ENCODE measurements around the gene SYS1. TPM values are rescaled to one million over a fixed set of nuclear protein-coding genes. Genes with fewer than 3 reads are reported as not detected.

The SYS1 gene
- total and polyA plus RNA-seq, 4 donors = 21.3 to 57.5 (median 35.2) TPM

- no peak for TF ChIP-seq CTCF (IDR thresholded peaks at IDR 0.05; ENCODE audit: control extremely low read depth, extremely low read depth)
- DNase-seq (peak; percentile 48 to 67 (median 50)), ATAC-seq (ENCODE audit: insufficient read depth, low FRiP score) (no peak)
- Histone ChIP-seq H3K9me3 (ENCODE audit: control insufficient read depth in 4 of 4, insufficient read depth in 3 of 4, low read length in 3 of 4) (no peaks in the 10 kb centered on the region), H3K36me3 (ENCODE audit: control insufficient read depth in 4 of 4, insufficient read depth in 4 of 4, low read length in 4 of 4) (peaks cover 0 to 6% (median 1%) of the 10 kb centered on the region in 4 donors), H3K27ac (ENCODE audit: low read depth in 1 of 2, low read length in 1 of 2) (peak overlapping the region; percentile 84 to 89), H3K4me1 (ENCODE audit: control insufficient read depth in 5 of 5, insufficient read depth in 5 of 5, low read length in 5 of 5) (peaks cover 3 to 43% (median 20%) of the 10 kb centered on the region in 5 donors), H3K9ac (ENCODE audit: insufficient read depth in 1 of 2, low read length in 2 of 2) (peak overlapping the region; percentile 43 to 49), H3K4me3 (no peak overlapping the region), H3K27me3 (ENCODE audit: control insufficient read depth in 3 of 3, insufficient read depth in 3 of 3, low read length in 2 of 3) (no peaks in the 10 kb centered on the region)
- 40 to 67% methylated on average over 16 of the region's 16 CpGs for WGBS, 2 donors
Observed at GRCh38 chr20:45341939-45342854, 20.8 kb upstream of the SYS1 start.

- no peak for TF ChIP-seq CTCF (IDR thresholded peaks at IDR 0.05; ENCODE audit: control extremely low read depth, extremely low read depth)
- DNase-seq (no peak), ATAC-seq (ENCODE audit: insufficient read depth, low FRiP score) (no peak)
- peak overlapping the region; percentile 84 to 89 for H3K27ac ChIP-seq (ENCODE audit: low read depth in 1 of 2, low read length in 1 of 2)
- WGBS, 2 donors = 63 to 79% methylated on average over 6 of the region's 6 CpGs
- peaks cover 3 to 43% (median 19%) of the 10 kb centered on the region in 5 donors for H3K4me1 ChIP-seq (ENCODE audit: control insufficient read depth in 5 of 5, insufficient read depth in 5 of 5, low read length in 5 of 5)
- no peaks in the 10 kb centered on the region for H3K9me3 ChIP-seq (ENCODE audit: control insufficient read depth in 4 of 4, insufficient read depth in 3 of 4, low read length in 3 of 4)
- peaks cover 0 to 6% (median 1%) of the 10 kb centered on the region in 4 donors for H3K36me3 ChIP-seq (ENCODE audit: control insufficient read depth in 4 of 4, insufficient read depth in 4 of 4, low read length in 4 of 4)
- H3K27me3 ChIP-seq (ENCODE audit: control insufficient read depth in 3 of 3, insufficient read depth in 3 of 3, low read length in 2 of 3) = no peaks in the 10 kb centered on the region
- no peak overlapping the region for H3K4me3 ChIP-seq
- peak overlapping the region in 1 of 2 donors; percentile 47 for H3K9ac ChIP-seq (ENCODE audit: insufficient read depth in 1 of 2, low read length in 2 of 2)
Observed at GRCh38 chr20:45342855-45343531, 20.0 kb upstream of the SYS1 start.

- H3K4me3 ChIP-seq = no peak overlapping the region
- ATAC-seq (ENCODE audit: insufficient read depth, low FRiP score) (no peak), DNase-seq (peak in 2 of 3 donors; percentile 49 to 53)
- TF ChIP-seq CTCF (IDR thresholded peaks at IDR 0.05; ENCODE audit: control extremely low read depth, extremely low read depth) = no peak
- H3K9ac ChIP-seq (ENCODE audit: insufficient read depth in 1 of 2, low read length in 2 of 2) = no peak overlapping the region
- H3K36me3 ChIP-seq (ENCODE audit: control insufficient read depth in 4 of 4, insufficient read depth in 4 of 4, low read length in 4 of 4) = peaks cover 0 to 6% (median 1%) of the 10 kb centered on the region in 4 donors
- H3K4me1 ChIP-seq (ENCODE audit: control insufficient read depth in 5 of 5, insufficient read depth in 5 of 5, low read length in 5 of 5) = peaks cover 0 to 40% (median 17%) of the 10 kb centered on the region in 5 donors
- WGBS, 2 donors = 56 to 82% methylated on average over 6 of the region's 6 CpGs
- no peaks in the 10 kb centered on the region for H3K27me3 ChIP-seq (ENCODE audit: control insufficient read depth in 3 of 3, insufficient read depth in 3 of 3, low read length in 2 of 3)
- no peaks in the 10 kb centered on the region for H3K9me3 ChIP-seq (ENCODE audit: control insufficient read depth in 4 of 4, insufficient read depth in 3 of 4, low read length in 3 of 4)
- peak overlapping the region; percentile 84 to 89 for H3K27ac ChIP-seq (ENCODE audit: low read depth in 1 of 2, low read length in 1 of 2)
Observed at GRCh38 chr20:45343532-45344167, 19.3 kb upstream of the SYS1 start.

All from lung (tissue), 12 donors.